Neural progenitor cell (in vitro differentiated cells): Measurements from ENCODE around the gene FAM219B. TPM values are rescaled to one million over a fixed set of nuclear protein-coding genes. Genes with fewer than 3 reads are reported as not detected.
A peak's percentile ranks its signal among the peaks of the same experiment; 100 is the strongest.

ENCODE experiments used
- DNase-seq: peaks from one replicate; pipeline ENCODE4 v3.0.0-alpha.2; 2016; ENCODE audit warnings: low spot score
- H2AFZ ChIP-seq: fragments of 200-600 bp; sonication (generic); replicated peaks from 2 replicates; pipeline ENCODE4 v1.6.1; 2016; ENCODE audit warnings: antibody characterized with exemption
- H3F3A ChIP-seq: fragments of 200-600 bp; sonication (generic); 2 replicates; pipeline ENCODE4 v1.6.1; 2016; ENCODE audit warnings: antibody characterized with exemption, low read depth
- H3K27ac ChIP-seq: fragments of 200-600 bp; sonication (generic); 2 replicates; pipeline ENCODE4 v1.5.1; 2016; ENCODE audit warnings: mild to moderate bottlenecking
- H3K27me3 ChIP-seq: fragments of 200-600 bp; sonication (generic); 2 replicates; pipeline ENCODE4 v1.6.1; 2016; ENCODE audit warnings: mild to moderate bottlenecking, moderate library complexity
- H3K36me3 ChIP-seq: fragments of 200-600 bp; sonication (generic); 2 replicates; pipeline ENCODE4 v1.5.1; 2016
- H3K4me1 ChIP-seq: fragments of 200-600 bp; sonication (generic); 2 replicates; pipeline ENCODE4 v1.6.1; 2016; ENCODE audit warnings: mixed run types
- H3K4me2 ChIP-seq: fragments of 200-600 bp; sonication (generic); 2 replicates; pipeline ENCODE4 v1.6.1; 2016
- H3K4me3 ChIP-seq: fragments of 200-600 bp; sonication (generic); 2 replicates; pipeline ENCODE4 v1.5.1; 2016
- H3K79me2 ChIP-seq: fragments of 200-600 bp; sonication (generic); 2 replicates; pipeline ENCODE4 v1.6.1; 2016; ENCODE audit warnings: low read depth
- H3K9ac ChIP-seq: fragments of 200-600 bp; sonication (generic); 2 replicates; pipeline ENCODE4 v1.6.1; 2016
- H3K9me3 ChIP-seq: fragments of 200-600 bp; sonication (generic); 2 replicates; pipeline ENCODE4 v1.5.1; 2016; ENCODE audit warnings: low read depth
- H4K20me1 ChIP-seq: fragments of 200-600 bp; sonication (generic); 2 replicates; pipeline ENCODE4 v1.6.1; 2016; ENCODE audit warnings: low read depth
- H3K27ac Mint-ChIP-seq: 3 replicates; pipeline ENCODE4 v1.8.0; 2021; ENCODE audit warnings: mixed read lengths
- H3K27me3 Mint-ChIP-seq: 2 replicates; pipeline ENCODE4 v1.8.0; 2022; ENCODE audit warnings: low read depth, mild to moderate bottlenecking, inconsistent platforms, moderate library complexity, mixed read lengths; ENCODE audit not compliant: insufficient read depth
- H3K36me3 Mint-ChIP-seq: 3 replicates; pipeline ENCODE4 v1.8.0; 2021; ENCODE audit warnings: mixed read lengths
- H3K4me1 Mint-ChIP-seq: 3 replicates; pipeline ENCODE4 v1.8.0; 2021; ENCODE audit warnings: mixed read lengths
- H3K4me3 Mint-ChIP-seq: 3 replicates; pipeline ENCODE4 v1.8.0; 2021; ENCODE audit warnings: mild to moderate bottlenecking, moderate library complexity, mixed read lengths
- H3K9me3 Mint-ChIP-seq: 3 replicates; pipeline ENCODE4 v1.8.0; 2020; ENCODE audit warnings: mixed read lengths
- EZH2 ChIP-seq: fragments of 200-600 bp; sonication (generic); IDR thresholded peaks from 2 replicates; pipeline ENCODE4 v1.6.1; 2017; ENCODE audit warnings: antibody characterized with exemption, mild to moderate bottlenecking, moderate library complexity
- EZH2phosphoT487 ChIP-seq: fragments of 200-600 bp; sonication (generic); IDR thresholded peaks from 2 replicates; pipeline ENCODE4 v1.6.1; 2017; ENCODE audit warnings: antibody characterized with exemption
- total RNA-seq: library from RNA; depleted of rRNA; stranded (reverse); fragments of >200 nt; gene quantifications from 2 replicates; pipeline ENCODE4 v1.2.3, GENCODE V29; 2015; ENCODE audit warnings: low replicate concordance
- TF ChIP-seq, protein P1 (sequence below): fragments of 200-600 bp; sonication (generic); IDR thresholded peaks from 2 replicates; pipeline ENCODE4 v1.5.1; 2017; ENCODE audit warnings: antibody characterized with exemption, mild to moderate bottlenecking

Gene FAM219B
- total RNA-seq, 1 donor from 2014 or later: 120 TPM

DNA sequence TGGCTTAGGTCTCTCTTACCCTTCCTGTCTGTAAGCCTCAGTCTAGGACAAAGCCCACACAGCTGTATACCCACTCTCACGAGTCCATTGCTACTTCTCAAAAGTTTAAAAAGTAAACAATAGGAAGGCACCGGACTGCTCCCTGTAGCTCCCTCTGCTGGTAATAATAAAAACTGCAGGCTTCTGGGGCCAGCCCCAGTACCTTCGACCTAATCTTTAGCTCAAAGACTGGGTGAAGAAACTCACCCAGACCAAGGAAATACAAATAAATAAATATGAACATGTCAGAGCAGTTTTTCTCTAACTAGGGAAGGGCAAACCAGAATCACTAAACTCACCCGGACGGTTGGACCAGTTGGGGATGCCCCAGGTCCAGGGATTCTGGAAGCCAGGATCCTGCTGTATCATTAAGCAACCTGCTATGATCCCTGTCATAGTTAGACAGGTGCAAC lies 5.0 kb downstream of the FAM219B start:
- peaks cover 9% of the 10 kb centered on the region for H3K4me1 ChIP-seq
- no peaks in the 10 kb centered on the region for H4K20me1 ChIP-seq
- no peak overlapping the region for H3K27ac ChIP-seq
- no peak overlapping the region for H3K9ac ChIP-seq
- Mint-ChIP-seq H3K27me3 (peaks cover 7% of the 10 kb centered on the region), H3K9me3 (no peaks in the 10 kb centered on the region), H3K4me3 (no peak overlapping the region), H3K4me1 (peaks cover 16% of the 10 kb centered on the region), H3K36me3 (peaks cover 34% of the 10 kb centered on the region), H3K27ac (no peak overlapping the region)
- DNase-seq: peak; percentile 56
- H3K4me2 ChIP-seq: no peak overlapping the region
- TF ChIP-seq, protein P1, sequence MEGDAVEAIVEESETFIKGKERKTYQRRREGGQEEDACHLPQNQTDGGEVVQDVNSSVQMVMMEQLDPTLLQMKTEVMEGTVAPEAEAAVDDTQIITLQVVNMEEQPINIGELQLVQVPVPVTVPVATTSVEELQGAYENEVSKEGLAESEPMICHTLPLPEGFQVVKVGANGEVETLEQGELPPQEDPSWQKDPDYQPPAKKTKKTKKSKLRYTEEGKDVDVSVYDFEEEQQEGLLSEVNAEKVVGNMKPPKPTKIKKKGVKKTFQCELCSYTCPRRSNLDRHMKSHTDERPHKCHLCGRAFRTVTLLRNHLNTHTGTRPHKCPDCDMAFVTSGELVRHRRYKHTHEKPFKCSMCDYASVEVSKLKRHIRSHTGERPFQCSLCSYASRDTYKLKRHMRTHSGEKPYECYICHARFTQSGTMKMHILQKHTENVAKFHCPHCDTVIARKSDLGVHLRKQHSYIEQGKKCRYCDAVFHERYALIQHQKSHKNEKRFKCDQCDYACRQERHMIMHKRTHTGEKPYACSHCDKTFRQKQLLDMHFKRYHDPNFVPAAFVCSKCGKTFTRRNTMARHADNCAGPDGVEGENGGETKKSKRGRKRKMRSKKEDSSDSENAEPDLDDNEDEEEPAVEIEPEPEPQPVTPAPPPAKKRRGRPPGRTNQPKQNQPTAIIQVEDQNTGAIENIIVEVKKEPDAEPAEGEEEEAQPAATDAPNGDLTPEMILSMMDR: peak; percentile 98
- no peak for TF ChIP-seq EZH2
- peaks cover 28% of the 10 kb centered on the region for H3K79me2 ChIP-seq
- peaks cover 11% of the 10 kb centered on the region for H3K36me3 ChIP-seq
- no peak overlapping the region for H3K4me3 ChIP-seq
- no peaks in the 10 kb centered on the region for H3K27me3 ChIP-seq
- no peaks in the 10 kb centered on the region for H3K9me3 ChIP-seq
- H3F3A ChIP-seq: peaks cover 47% of the 10 kb centered on the region
- H2AFZ ChIP-seq: no peak overlapping the region

DNA sequence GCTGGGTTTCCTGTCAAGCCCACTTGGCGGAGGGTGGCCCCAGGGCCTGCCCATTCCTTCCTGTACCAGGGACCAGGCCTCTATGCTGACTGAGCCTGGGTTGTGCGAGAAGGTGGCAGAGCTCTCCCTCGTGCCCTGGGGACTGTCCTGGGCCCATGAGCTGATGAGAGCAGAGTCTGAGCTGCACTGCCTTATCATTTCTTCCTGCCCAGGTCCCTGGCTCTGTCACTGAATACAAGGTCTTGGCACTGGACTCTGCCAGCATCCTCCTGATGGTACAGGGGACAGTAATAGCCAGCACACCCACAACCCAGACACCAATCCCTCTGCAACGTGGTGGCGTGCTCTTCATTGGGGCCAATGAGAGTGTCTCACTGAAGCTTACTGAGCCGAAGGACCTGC lies 9.3 kb downstream of the FAM219B start:
- Histone ChIP-seq H4K20me1 (no peaks in the 10 kb centered on the region), H3K4me2 (no peak overlapping the region), H3K4me1 (no peaks in the 10 kb centered on the region), H3K4me3 (no peak overlapping the region), H2AFZ (no peak overlapping the region), H3K79me2 (peaks cover 8% of the 10 kb centered on the region), H3K27ac (no peak overlapping the region), H3K27me3 (no peaks in the 10 kb centered on the region), H3K9ac (no peak overlapping the region), H3K36me3 (peaks cover 11% of the 10 kb centered on the region), H3F3A (peaks cover 10% of the 10 kb centered on the region), H3K9me3 (no peaks in the 10 kb centered on the region)
- DNase-seq: no peak
- H3K36me3 Mint-ChIP-seq: peaks cover 21% of the 10 kb centered on the region
- no peaks in the 10 kb centered on the region for H3K9me3 Mint-ChIP-seq
- H3K4me1 Mint-ChIP-seq: no peaks in the 10 kb centered on the region
- H3K27me3 Mint-ChIP-seq: peaks cover 7% of the 10 kb centered on the region
- H3K4me3 Mint-ChIP-seq: no peak overlapping the region
- no peak overlapping the region for H3K27ac Mint-ChIP-seq
- TF ChIP-seq, protein P1: no peak
- TF ChIP-seq EZH2phosphoT487 (no peak), EZH2 (no peak)

- Histone ChIP-seq H4K20me1 (no peaks in the 10 kb centered on the region), H3K79me2 (peaks cover 8% of the 10 kb centered on the region), H3K9me3 (no peaks in the 10 kb centered on the region), H3K36me3 (peaks cover 10% of the 10 kb centered on the region), H3F3A (peaks cover 4% of the 10 kb centered on the region), H3K4me1 (no peaks in the 10 kb centered on the region), H3K9ac (no peak overlapping the region), H3K4me2 (no peak overlapping the region), H3K27me3 (no peaks in the 10 kb centered on the region), H3K4me3 (no peak overlapping the region), H2AFZ (no peak overlapping the region), H3K27ac (no peak overlapping the region)
- Mint-ChIP-seq H3K27ac (no peak overlapping the region), H3K4me1 (no peaks in the 10 kb centered on the region), H3K4me3 (no peak overlapping the region), H3K9me3 (no peaks in the 10 kb centered on the region), H3K27me3 (peaks cover 7% of the 10 kb centered on the region), H3K36me3 (peaks cover 18% of the 10 kb centered on the region)
- no peak for DNase-seq
- TF ChIP-seq EZH2 (no peak), EZH2phosphoT487 (no peak)
- TF ChIP-seq, protein P1: no peak
Measured at GRCh38 chr15:74896316-74896715, 10.3 kb downstream of the FAM219B start.
